Stimulated activated CD8-positive, alpha-beta memory T cell treated with anti-CD3 and anti-CD28 coated beads, Interleukin-12 subunit alpha, Interleukin-12 subunit beta, amount 100 ng/mL, for 4 hours (primary cell): ENCODE results near the gene ANKRD66.
"Not testable (repeated sequence)": the region's sequence is repeated elsewhere in the genome, so short reads cannot be mapped to it uniquely, and the experiment has no call there.

Source experiments
- DNase-seq: peaks from one replicate; pipeline ENCODE4 v3.0.0-alpha.2; 2020; ENCODE audit warnings: low read depth

Gene ANKRD66

DNA sequence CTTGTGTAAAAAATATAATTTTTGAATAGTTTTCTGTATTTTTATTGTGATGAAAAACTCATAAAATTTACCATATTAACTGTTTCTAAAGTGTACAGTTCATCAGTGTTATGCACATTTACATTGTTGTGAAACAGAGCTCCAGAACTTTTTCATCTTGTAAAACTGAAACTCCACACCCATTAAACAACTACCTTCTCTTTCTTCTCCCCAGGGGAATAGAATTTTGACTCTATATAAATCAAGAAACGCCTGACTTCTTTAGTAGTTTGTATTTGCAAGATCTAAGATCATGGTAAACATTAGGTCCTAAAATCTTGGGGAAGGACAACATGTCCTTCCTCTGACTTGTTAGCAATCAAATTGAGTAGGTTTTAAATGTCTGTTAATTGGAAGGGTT lies 9.1 kb downstream of the ANKRD66 start:
- DNase-seq: no peak

DNA sequence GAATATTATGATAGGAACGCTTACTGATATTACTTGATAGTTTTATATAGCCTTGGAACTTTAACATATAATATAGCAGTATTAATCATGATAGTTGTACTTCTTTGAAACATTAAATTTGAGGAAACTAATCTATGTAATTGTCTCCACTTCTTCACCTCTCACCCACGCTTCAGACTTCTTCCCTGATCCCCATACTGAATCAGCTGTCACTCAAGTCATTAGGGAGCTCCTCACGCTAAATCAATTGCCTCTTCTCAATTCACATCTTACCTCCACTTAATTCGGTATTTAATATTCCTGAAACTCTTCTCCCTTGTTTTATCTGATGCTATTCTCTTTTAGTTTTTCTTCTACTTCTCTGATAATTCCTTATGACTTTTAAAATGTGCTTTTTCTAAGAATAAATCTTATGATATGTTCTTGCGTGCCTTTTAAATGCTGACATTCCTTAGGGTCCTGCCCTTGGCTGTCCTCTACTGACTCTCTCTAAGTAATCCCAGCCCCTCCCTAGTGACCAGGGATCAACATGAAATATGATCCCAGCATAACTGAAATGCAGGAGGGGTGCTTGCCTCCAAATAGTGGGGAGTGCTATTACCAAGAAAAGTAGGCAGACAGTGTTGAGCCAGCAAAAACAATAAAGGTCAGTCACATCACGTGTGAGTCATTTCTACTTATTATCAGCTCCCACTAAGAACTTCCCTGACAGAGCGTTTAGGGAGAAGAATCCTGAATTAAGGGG lies 9.9 kb downstream of the ANKRD66 start:
- DNase-seq: no peak

DNA sequence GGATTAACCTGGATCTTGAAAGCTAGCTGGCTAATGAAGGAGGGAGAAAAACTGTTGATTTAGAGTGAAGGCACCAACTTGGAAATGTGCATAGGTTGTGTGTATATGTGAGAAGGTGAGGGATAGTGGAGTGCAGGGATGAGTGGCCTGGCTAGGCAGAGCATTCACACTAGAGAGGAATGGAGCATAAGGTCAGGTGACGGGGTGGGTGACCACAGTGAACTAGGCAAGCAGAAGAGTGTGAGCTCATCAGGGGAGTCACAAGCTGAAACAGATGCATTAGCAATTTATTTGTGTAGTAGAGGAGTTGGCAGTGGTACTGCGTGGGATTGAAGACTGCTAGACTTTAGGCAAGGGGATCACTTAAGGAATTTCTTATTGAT lies 10.5 kb downstream of the ANKRD66 start:
- DNase-seq: no peak

- no peak for DNase-seq
Measured at GRCh38 chr6:46758960-46759753, 12.4 kb downstream of the ANKRD66 start.

DNA sequence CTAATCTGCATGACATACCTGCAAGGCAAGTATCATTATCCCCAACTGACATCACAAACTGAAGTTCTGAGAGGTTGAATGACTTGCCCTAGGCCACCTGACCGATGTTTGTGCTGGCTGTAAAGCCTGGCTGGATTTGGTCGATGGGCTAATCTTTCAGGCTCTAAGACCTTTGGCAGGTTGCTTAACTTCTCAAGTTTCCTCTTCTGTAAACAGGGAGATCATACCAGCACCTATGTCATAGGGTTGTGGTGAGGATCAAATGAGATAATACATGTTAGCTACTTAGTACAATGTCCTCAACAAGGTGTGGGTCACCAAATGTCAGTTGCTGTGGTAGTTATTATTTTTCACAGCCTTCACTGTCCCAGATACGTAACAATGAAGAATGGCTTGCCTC lies 14.2 kb downstream of the ANKRD66 start:
- DNase-seq: no peak

GRCh38 chr6:46763466-46763865 lies 16.7 kb downstream of the ANKRD66 start:
- DNase-seq: no peak

DNA sequence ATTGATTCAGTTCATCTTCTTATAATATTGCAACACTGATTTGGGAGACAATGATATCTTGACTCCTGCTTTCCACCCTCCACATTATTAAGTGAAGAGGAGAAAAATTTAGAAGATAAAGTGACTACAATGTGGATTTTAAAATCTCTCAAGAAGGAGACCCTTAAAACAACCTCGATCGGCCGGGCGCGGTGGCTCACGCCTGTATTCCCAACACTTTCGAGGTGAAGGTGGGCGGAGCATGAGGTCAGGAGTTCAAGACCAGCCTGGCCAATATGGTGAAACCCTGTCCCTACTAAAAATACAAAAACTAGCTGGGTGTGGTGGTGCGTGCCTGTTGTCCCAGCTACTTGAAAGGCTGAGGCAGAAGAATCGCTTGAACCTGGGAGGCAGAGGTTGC lies 17.5 kb downstream of the ANKRD66 start:
- DNase-seq: not testable (repeated sequence)

DNA sequence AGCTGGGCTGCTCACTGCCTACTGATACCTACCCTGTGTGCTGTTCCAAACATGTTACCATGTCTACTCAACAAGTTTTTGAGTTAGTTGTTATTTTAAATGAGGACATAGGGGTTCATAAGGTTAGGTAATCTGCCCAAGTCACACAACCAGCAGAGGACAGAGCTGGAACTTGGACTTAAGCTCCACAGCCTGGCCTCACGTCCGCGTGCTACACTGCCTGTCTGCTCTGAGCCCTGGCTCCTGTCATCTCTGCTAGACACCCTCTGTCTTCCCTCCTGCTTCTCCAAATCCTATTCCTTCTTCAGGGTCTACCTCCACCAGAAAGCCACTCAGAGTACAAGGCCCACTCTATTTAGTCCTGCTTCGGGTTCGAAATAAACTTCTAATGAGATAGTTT lies 18.2 kb downstream of the ANKRD66 start:
- DNase-seq: no peak

GRCh38 chr6:46772016-46772415 lies 25.3 kb downstream of the ANKRD66 start:
- no peak for DNase-seq

- DNase-seq: no peak
Measured at GRCh38 chr6:46772762-46773161, 26.0 kb downstream of the ANKRD66 start.

DNA sequence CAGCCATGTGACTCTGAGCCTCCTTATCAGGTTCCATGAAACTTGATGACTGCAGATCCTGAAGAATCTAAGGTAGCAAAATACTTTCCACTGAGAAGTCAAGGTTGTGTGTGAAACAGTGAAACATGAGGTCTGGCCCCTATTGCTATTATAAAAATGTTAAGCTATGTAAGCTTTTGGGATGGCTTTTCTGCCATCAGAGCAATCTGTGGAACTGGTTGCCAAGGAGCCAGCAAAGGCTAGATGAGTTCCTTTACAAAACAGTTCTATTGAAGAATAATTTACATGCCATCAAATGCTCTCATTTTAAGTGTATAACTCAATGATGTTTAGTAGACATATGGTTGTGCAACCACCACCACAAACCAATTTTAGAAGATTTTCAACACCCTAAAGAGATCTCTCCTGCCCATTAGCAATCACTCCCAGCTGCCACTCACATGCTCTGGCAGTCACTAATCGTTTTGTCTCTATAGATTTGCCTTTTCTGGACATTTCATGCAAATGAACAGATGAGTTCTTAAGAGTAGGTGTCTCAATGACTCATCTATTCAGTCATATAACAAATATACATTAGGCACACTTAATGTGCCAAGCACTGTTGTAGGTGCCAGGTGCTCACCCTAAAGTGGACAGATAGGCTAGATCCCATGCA lies 26.6 kb downstream of the ANKRD66 start:
- no peak for DNase-seq

DNA sequence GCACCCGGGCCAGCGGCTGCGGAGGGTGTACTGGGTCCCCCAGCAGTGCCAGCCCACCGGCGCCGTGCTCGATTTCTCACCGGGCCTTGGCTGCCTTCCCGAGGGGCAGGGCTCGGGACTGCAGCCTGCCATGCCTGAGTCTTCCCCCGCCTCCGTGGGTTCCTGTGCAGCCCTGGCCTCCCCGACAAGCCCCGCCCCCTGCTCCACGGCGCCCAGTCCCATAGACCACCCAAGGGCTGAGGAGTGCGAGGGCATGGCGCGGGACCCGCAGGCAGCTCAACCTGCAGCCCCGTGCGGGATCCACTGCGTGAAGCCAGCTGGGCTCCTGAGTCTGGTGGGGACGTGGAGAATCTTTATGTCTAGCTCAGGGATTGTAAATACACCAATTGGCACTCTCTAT lies 28.0 kb downstream of the ANKRD66 start:
- DNase-seq: not testable (repeated sequence)

DNA sequence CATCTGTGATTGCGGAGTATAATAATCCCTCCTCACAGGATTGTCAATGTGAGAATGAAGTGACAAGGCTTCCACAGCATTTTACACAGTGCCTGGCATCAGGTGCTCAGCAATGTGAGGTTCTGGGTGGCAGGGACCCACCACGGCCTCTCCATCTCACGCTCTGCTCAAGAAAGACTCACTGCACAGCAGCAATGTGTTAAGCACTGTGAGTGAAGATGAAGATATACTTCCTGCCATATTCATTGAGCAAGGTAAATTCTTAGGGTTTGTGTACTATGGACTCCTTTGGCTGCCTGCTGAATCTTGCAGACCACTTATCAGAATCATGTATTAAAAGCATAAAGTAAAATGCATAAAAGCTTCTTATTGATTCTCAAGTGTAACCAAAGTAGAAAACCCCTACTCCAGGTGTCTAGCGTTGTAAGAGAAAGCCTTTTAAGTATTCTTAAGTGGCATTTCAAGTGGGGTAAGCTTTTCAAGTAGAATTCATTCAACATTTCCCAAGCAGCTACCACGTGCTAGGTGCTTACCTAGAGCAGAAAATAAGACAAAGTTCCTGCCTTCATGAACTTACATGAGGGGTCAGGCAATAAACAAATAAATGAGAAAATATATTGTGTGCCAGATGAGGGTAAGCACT lies 29.5 kb downstream of the ANKRD66 start:
- DNase-seq: no peak

DNA sequence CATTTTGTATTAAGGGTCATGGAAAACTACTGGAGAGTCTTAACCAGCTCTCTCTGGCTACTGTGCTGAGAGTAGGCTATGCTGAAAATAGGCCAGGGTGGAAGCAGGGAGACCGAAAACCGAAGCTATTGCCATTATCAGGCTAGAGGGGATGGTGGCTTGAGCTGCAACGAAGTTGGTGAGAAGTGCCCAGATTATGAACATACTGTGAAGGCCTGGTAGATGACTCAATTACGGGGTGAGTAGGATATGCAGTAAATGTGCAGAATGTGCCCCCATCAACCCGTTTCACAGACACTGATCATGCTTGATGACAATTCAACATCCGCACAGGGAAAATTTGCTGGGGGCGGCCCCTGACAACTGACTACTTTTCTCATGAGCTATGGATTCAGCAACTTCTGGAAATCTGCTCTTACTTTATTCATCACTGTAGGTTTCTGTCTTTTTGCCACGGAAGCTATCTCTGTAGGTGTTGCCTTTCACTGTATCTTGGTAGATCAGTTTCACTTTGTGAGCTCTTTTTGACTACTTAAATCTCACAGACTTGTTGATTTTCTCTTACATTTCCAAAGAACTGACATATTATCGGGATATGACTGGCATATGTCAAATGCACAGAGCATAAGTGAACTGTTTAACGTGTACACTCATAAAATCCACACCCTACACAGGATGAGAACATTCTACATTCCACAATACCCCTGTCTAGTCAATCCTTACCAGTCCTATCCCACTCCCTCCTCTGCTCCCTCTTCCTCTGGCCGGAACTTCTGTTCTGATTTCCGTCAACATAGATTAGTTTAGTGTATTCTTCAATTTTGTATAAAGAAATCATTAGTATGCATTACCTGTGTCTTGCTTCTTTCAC lies 31.0 kb downstream of the ANKRD66 start:
- no peak for DNase-seq

GRCh38 chr6:46781478-46782378 lies 35.0 kb downstream of the ANKRD66 start:
- DNase-seq: no peak

- no peak for DNase-seq
Measured at GRCh38 chr6:46784535-46784934, 37.8 kb downstream of the ANKRD66 start.

DNA sequence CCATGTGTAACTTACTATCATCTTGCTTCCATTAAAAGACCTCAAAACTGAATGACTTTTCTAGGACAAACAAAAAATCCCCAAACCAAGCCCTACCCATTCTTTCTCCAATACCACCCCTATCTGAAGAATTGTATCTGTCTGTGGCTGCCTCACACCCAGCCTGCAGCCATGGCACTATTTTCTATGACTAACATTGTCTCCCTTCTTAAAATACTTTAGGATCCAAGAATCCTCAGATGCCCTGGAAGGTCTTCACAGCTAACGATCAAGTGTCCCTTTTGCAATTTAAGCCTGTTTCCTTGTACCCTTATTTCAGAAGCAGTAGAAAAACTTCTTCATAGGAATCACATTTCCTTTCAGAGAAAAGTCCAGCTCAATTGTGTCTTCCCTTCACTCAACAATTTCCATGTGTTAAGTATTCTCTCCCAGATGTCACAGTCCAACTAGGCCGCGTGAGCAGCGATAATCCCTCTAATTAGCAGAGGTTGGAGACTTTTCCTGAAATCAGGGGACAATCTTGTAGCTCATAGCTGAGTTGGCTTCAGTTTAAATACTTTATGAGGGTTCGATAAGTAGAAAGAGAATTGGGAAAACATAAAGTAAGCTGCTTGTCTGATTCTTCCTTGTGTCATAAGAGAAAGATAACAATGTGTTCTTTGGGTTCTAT lies 41.3 kb downstream of the ANKRD66 start:
- DNase-seq: no peak

GRCh38 chr6:46788791-46789190 lies 42.1 kb downstream of the ANKRD66 start:
- DNase-seq: no peak

- no peak for DNase-seq
Measured at GRCh38 chr6:46789434-46790354, 43.0 kb downstream of the ANKRD66 start.
